ENCODE results near the gene RNF115.
"Not testable (repeated sequence)": the region's sequence is repeated elsewhere in the genome, so short reads cannot be mapped to it uniquely, and the experiment has no call there.

RNF115 gene

GRCh38 chr1:145747398-145748247 lies 76.3 kb downstream of the RNF115 start:
- no peak for DNase-seq (ENCODE audit: low read depth in 1 of 2, low spot score in 1 of 2)

- no peak for DNase-seq (ENCODE audit: low read depth in 1 of 2, low spot score in 1 of 2)
Measured at GRCh38 chr1:145740269-145740668, 83.6 kb downstream of the RNF115 start.

- DNase-seq (ENCODE audit: low read depth in 1 of 2, low spot score in 1 of 2) = no peak
Measured at GRCh38 chr1:145736191-145736590, 87.7 kb downstream of the RNF115 start.

- DNase-seq (ENCODE audit: low read depth in 1 of 2, low spot score in 1 of 2) = no peak
Measured at GRCh38 chr1:145730900-145731299, 93.0 kb downstream of the RNF115 start.

GRCh38 chr1:145730467-145730866 lies 93.4 kb downstream of the RNF115 start:
- no peak for DNase-seq (ENCODE audit: low read depth in 1 of 2, low spot score in 1 of 2)

GRCh38 chr1:145729666-145730436 lies 94.0 kb downstream of the RNF115 start:
- no peak for DNase-seq (ENCODE audit: low read depth in 1 of 2, low spot score in 1 of 2)

GRCh38 chr1:145729196-145729595 lies 94.7 kb downstream of the RNF115 start:
- no peak for DNase-seq (ENCODE audit: low read depth in 1 of 2, low spot score in 1 of 2)

- DNase-seq (ENCODE audit: low read depth in 1 of 2, low spot score in 1 of 2) = not testable (repeated sequence)
Measured at GRCh38 chr1:145726193-145726592, 97.7 kb downstream of the RNF115 start.

GRCh38 chr1:145720878-145721671 lies 102.8 kb downstream of the RNF115 start:
- DNase-seq (ENCODE audit: low read depth in 1 of 2, low spot score in 1 of 2) = peak; percentile 55 to 57

GRCh38 chr1:145720556-145720877 lies 103.4 kb downstream of the RNF115 start:
- DNase-seq (ENCODE audit: low read depth in 1 of 2, low spot score in 1 of 2) = no peak

- DNase-seq (ENCODE audit: low read depth in 1 of 2, low spot score in 1 of 2) = no peak
Measured at GRCh38 chr1:145719230-145720079, 104.4 kb downstream of the RNF115 start, which contains the start of gene CD160. TSS of gene CD160 (plus strand) at chr1:145719499. CDS start at chr1:145728328, 8,829 bp downstream.

GRCh38 chr1:145718465-145718864 lies 105.4 kb downstream of the RNF115 start:
- not testable (repeated sequence) for DNase-seq (ENCODE audit: low read depth in 1 of 2, low spot score in 1 of 2)

GRCh38 chr1:145717833-145718232 lies 106.1 kb downstream of the RNF115 start:
- DNase-seq (ENCODE audit: low read depth in 1 of 2, low spot score in 1 of 2) = no peak

- DNase-seq (ENCODE audit: low read depth in 1 of 2, low spot score in 1 of 2) = no peak
Measured at GRCh38 chr1:145716641-145717345, 107.1 kb downstream of the RNF115 start.

GRCh38 chr1:145714524-145715111 lies 109.3 kb downstream of the RNF115 start:
- DNase-seq (ENCODE audit: low read depth in 1 of 2, low spot score in 1 of 2) = no peak

GRCh38 chr1:145711213-145711651 lies 112.7 kb downstream of the RNF115 start:
- DNase-seq (ENCODE audit: low read depth in 1 of 2, low spot score in 1 of 2) = no peak

- DNase-seq (ENCODE audit: low read depth in 1 of 2, low spot score in 1 of 2) = no peak
Measured at GRCh38 chr1:145710291-145711027, 113.4 kb downstream of the RNF115 start.

GRCh38 chr1:145708063-145708462 lies 115.8 kb downstream of the RNF115 start:
- no peak for DNase-seq (ENCODE audit: low read depth in 1 of 2, low spot score in 1 of 2)

All from activated T-helper 1 cell treated with anti-CD3 and anti-CD28 coated beads, Interleukin-2, amount 50 U/mL, for 16 hours (primary cell).